DND-41 (cell line): ENCODE results near the gene IFT43.

Source experiments
- ATAC-seq: fragments of 200-7000 bp; cut with Tn5 transposase; 3 replicates; pipeline ENCODE4 v1.9.1; 2021; ENCODE audit warnings: low read depth; ENCODE audit not compliant: insufficient read depth
- DNase-seq: peaks from one replicate; pipeline ENCODE4 v3.0.0-alpha.2; 2020
- H2AFZ ChIP-seq: 2 replicates; pipeline ENCODE4 v1.6.0; 2012; ENCODE audit warnings: low read depth, low read length
- H3K27ac ChIP-seq: 2 replicates; pipeline ENCODE4 v1.5.1; 2012; ENCODE audit warnings: low read length, inconsistent platforms
- H3K27me3 ChIP-seq: fragments of 200-600 bp; sonication (generic); 2 replicates; pipeline ENCODE4 v1.6.0; 2012; ENCODE audit warnings: low read length, mild to moderate bottlenecking, inconsistent platforms; ENCODE audit not compliant: insufficient read depth, poor library complexity
- H3K36me3 ChIP-seq: 2 replicates; pipeline ENCODE4 v1.5.1; 2012; ENCODE audit warnings: low read length, inconsistent platforms; ENCODE audit not compliant: insufficient read depth
- H3K4me1 ChIP-seq: 2 replicates; pipeline ENCODE4 v1.5.1; 2012; ENCODE audit warnings: mild to moderate bottlenecking, low read length; ENCODE audit not compliant: insufficient read depth
- H3K4me2 ChIP-seq: 2 replicates; pipeline ENCODE4 v1.6.0; 2012; ENCODE audit warnings: mild to moderate bottlenecking, moderate library complexity, low read length, inconsistent platforms; ENCODE audit not compliant: insufficient read depth
- H3K4me3 ChIP-seq, 2 experiments: fragments of 200-600 bp in 1 of 2; shearing (Covaris generic) in 1 of 2; 2 replicates each; pipeline ENCODE4 v1.5.1; 2012 to 2016; ENCODE audit warnings: inconsistent platforms in 2 of 2, low read length in 2 of 2, mild to moderate bottlenecking in 2 of 2, low read depth in 1 of 2, moderate library complexity in 1 of 2
- H3K79me2 ChIP-seq: 2 replicates; pipeline ENCODE4 v1.6.0; 2012; ENCODE audit warnings: low read length, inconsistent platforms; ENCODE audit not compliant: insufficient read depth
- H3K9ac ChIP-seq: 2 replicates; pipeline ENCODE4 v1.6.0; 2012; ENCODE audit warnings: low read depth, mild to moderate bottlenecking, inconsistent platforms, low read length, moderate library complexity
- H3K9me3 ChIP-seq: 2 replicates; pipeline ENCODE4 v1.5.1; 2012; ENCODE audit warnings: low read length, moderate library complexity, mild to moderate bottlenecking, inconsistent platforms; ENCODE audit not compliant: insufficient read depth, severe bottlenecking
- H4K20me1 ChIP-seq: 2 replicates; pipeline ENCODE4 v1.6.0; 2012; ENCODE audit warnings: low read length; ENCODE audit not compliant: insufficient read depth
- EZH2 ChIP-seq: IDR thresholded peaks from 3 replicates; pipeline ENCODE4 v1.6.1; 2012; ENCODE audit warnings: borderline replicate concordance, low read depth, mild to moderate bottlenecking, moderate library complexity, low read length, inconsistent platforms; ENCODE audit not compliant: severe bottlenecking
- TF ChIP-seq, protein P1 (sequence below): IDR thresholded peaks from 2 replicates; pipeline ENCODE4 v1.5.1; 2012; ENCODE audit warnings: borderline replicate concordance, low read length, moderate library complexity, mild to moderate bottlenecking; ENCODE audit not compliant: poor library complexity, severe bottlenecking; ENCODE audit errors: extremely low read depth

The IFT43 gene

DNA sequence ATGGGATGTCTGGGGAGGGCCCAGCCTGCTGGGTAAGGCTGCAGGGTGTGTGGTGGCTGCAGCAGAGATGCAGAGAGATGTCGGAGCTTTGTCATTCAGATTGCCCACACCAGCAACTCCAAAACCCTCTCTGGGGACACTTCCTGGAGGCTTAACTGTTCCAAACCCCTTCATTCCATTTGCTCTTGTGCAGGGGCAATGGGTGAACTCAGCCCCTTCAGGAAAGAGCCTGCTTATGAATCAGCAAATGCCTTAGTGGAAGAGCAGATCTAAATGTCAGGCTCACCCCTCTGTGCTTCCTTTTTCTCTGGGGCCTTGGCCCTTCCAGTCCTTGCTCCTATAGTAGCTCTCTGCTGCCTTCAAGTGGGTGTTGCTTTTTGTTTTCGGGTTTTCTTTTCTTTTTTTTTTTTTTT lies 129.5 kb downstream of the IFT43 start:
- no peaks in the 10 kb centered on the region for H3K4me1 ChIP-seq
- no peaks in the 10 kb centered on the region for H3K27me3 ChIP-seq
- no peak for TF ChIP-seq EZH2
- TF ChIP-seq, protein P1, sequence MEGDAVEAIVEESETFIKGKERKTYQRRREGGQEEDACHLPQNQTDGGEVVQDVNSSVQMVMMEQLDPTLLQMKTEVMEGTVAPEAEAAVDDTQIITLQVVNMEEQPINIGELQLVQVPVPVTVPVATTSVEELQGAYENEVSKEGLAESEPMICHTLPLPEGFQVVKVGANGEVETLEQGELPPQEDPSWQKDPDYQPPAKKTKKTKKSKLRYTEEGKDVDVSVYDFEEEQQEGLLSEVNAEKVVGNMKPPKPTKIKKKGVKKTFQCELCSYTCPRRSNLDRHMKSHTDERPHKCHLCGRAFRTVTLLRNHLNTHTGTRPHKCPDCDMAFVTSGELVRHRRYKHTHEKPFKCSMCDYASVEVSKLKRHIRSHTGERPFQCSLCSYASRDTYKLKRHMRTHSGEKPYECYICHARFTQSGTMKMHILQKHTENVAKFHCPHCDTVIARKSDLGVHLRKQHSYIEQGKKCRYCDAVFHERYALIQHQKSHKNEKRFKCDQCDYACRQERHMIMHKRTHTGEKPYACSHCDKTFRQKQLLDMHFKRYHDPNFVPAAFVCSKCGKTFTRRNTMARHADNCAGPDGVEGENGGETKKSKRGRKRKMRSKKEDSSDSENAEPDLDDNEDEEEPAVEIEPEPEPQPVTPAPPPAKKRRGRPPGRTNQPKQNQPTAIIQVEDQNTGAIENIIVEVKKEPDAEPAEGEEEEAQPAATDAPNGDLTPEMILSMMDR = no peak
- no peaks in the 10 kb centered on the region for H4K20me1 ChIP-seq
- H3K36me3 ChIP-seq = no peaks in the 10 kb centered on the region
- H3K4me2 ChIP-seq = no peak overlapping the region
- no peaks in the 10 kb centered on the region for H3K79me2 ChIP-seq
- no peak overlapping the region for H2AFZ ChIP-seq
- DNase-seq (no peak), ATAC-seq (no peak)
- no peak overlapping the region for H3K9ac ChIP-seq
- H3K9me3 ChIP-seq = no peaks in the 10 kb centered on the region
- no peak overlapping the region for H3K4me3 ChIP-seq
- no peak overlapping the region for H3K27ac ChIP-seq

- no peak overlapping the region for H3K4me2 ChIP-seq
- no peaks in the 10 kb centered on the region for H3K27me3 ChIP-seq
- no peaks in the 10 kb centered on the region for H4K20me1 ChIP-seq
- no peaks in the 10 kb centered on the region for H3K9me3 ChIP-seq
- no peaks in the 10 kb centered on the region for H3K4me1 ChIP-seq
- no peaks in the 10 kb centered on the region for H3K36me3 ChIP-seq
- no peak overlapping the region for H2AFZ ChIP-seq
- no peaks in the 10 kb centered on the region for H3K79me2 ChIP-seq
- H3K9ac ChIP-seq = no peak overlapping the region
- DNase-seq (no peak), ATAC-seq (no peak)
- TF ChIP-seq EZH2 = no peak
- no peak overlapping the region for H3K4me3 ChIP-seq
- H3K27ac ChIP-seq = no peak overlapping the region
Measured at GRCh38 chr14:76117789-76118484, 132.4 kb downstream of the IFT43 start.

DNA sequence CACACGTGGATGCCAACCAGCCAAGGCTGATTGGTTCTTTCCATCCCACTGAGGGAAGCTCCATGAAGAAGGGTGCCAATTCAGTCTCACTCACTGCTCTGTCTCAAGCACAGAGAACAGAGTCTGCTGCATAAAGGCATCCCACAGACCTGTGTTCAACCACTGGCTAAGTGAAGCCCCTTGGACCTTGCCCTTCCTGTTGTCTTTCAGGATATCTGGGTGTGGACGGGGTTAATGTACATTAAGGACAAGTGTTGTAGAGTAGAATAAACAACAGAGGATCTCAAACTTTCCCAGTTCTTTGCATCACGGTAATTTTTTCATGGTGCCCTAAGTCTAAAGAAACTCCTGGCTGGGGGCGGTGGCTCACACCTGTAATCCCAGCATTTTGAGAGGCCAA lies 133.0 kb downstream of the IFT43 start:
- Histone ChIP-seq H3K4me3 (no peak overlapping the region), H3K4me1 (no peaks in the 10 kb centered on the region), H3K9ac (no peak overlapping the region), H3K79me2 (no peaks in the 10 kb centered on the region), H2AFZ (no peak overlapping the region), H3K4me2 (no peak overlapping the region), H3K27me3 (no peaks in the 10 kb centered on the region), H4K20me1 (no peaks in the 10 kb centered on the region), H3K27ac (no peak overlapping the region), H3K36me3 (no peaks in the 10 kb centered on the region), H3K9me3 (no peaks in the 10 kb centered on the region)
- ATAC-seq (no peak), DNase-seq (no peak)
- no peak for TF ChIP-seq EZH2
- TF ChIP-seq, protein P1 = no peak

DNA sequence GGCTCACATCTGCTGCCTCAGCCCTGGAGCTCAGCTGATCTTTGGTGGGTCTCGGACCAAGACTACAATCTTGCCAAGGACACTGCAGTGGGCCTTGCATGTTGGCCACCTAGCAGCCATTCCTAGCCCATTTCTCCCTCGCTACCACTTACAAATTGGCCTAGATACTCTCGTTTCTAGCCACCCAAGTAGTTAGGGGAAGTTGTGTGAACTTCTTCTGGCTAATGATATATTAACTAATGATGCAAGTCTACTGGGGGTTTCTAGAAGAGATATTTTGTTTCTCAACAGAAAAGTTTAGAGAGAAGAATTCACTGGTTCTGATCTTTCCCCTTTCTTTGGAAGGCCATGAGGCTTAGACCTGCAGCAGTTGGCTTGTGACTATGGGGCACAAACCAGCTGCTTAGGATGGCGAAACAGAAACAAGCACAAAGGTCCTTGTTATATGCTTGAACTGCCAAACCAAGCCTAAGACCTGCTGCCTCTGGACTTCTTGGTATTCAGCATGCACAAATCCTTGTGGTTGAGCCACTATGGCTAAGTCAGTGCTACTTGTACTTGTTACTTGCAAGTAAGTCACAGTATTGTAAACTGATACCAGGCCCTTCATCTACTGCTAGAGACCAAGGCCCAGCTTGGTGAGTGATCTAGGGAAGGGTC lies 135.7 kb downstream of the IFT43 start:
- Histone ChIP-seq H3K4me3 (no peak overlapping the region), H3K4me1 (no peaks in the 10 kb centered on the region), H3K79me2 (no peaks in the 10 kb centered on the region), H3K36me3 (no peaks in the 10 kb centered on the region), H3K27ac (no peak overlapping the region), H3K9me3 (no peaks in the 10 kb centered on the region), H2AFZ (no peak overlapping the region), H4K20me1 (no peaks in the 10 kb centered on the region), H3K27me3 (no peaks in the 10 kb centered on the region), H3K4me2 (no peak overlapping the region), H3K9ac (no peak overlapping the region)
- no peak for ATAC-seq
- no peak for DNase-seq
- TF ChIP-seq, protein P1 = no peak
- TF ChIP-seq EZH2 = no peak
